Fibroblast of skin of right biceps (primary cell): Measurements from ENCODE around the gene MYO1C.
"Not testable (repeated sequence)": the region's sequence is repeated elsewhere in the genome, so short reads cannot be mapped to it uniquely, and the experiment has no call there.

ENCODE experiments used
- DNase-seq: peaks from one replicate; pipeline ENCODE4 v3.0.0-alpha.2; 2013

The MYO1C gene

DNA sequence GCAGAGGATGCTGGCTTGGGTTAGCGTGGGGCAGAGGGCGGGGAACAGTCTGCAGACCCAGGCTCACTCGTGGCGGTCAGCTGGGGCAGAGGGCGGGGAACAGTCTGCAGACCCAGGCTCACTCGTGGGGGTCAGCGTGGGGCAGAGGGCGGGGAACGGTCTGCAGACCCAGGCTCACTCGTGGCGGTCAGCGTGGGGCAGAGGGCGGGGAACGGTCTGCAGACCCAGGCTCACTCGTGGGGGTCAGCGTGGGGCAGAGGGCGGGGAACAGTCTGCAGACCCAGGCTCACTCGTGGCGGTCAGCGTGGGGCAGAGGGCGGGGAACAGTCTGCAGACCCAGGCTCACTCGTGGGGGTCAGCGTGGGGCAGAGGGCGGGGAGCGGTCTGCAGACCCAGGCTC lies 16.2 kb upstream of the MYO1C start:
- DNase-seq: not testable (repeated sequence)

DNA sequence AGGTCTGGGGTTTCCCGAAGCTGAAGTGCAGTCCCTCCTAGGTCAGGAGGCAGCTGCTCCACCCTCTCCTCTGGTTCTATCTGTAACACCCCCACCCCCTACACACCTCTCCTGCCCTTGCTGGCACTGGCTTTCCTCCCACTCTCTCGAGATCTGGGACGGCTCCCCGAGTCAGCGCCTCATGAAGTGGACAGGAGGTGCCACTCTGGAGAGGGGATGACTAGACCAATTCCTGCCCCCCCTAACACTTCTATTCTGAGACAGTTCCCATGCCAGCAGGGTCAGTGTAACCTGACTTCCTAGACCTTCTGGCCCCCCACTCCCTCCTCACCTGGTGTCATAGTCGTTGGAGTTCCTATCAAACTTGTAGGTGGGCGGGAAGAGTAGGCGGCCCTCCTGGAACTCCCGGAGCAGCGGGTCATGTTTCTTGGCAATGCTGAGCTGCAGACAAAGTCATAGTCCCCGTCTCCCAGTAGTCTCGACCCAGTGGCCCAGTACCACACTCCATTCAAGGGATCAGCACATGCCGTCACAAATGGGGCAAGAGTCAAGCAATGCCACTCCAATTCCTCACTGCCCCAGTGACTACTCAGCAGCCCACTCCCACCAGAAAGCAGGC lies 14.3 kb upstream of the MYO1C start:
- DNase-seq: no peak

GRCh38 chr17:1505586-1505985 lies 13.1 kb upstream of the MYO1C start:
- no peak for DNase-seq

DNA sequence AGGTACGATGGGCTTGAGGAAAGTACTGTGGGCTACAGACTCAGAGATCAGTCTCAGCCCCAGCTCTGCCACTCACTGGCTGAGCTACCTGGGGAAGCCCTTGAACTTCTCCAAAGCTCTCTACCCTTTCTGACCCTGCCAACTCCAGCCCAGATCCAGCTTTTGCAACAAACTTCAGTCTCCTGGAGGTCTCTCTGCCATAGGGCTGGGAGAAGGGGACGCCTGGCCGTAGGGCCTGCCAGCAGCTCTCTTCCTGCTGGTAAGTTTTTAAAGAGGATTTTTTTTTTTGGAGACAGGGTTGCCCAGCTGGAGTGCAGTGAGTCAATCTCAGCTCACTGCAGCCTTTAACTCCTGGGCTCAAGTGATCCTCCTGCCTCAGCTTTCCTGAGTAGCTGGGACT lies 12.4 kb upstream of the MYO1C start:
- no peak for DNase-seq

GRCh38 chr17:1503699-1504098 lies 11.2 kb upstream of the MYO1C start:
- no peak for DNase-seq

GRCh38 chr17:1498869-1499268 lies 6.4 kb upstream of the MYO1C start:
- peak; percentile 36 for DNase-seq

- DNase-seq: no peak
Observed at GRCh38 chr17:1498233-1498632, 5.7 kb upstream of the MYO1C start.

GRCh38 chr17:1497831-1498230 lies 5.3 kb upstream of the MYO1C start:
- no peak for DNase-seq

DNA sequence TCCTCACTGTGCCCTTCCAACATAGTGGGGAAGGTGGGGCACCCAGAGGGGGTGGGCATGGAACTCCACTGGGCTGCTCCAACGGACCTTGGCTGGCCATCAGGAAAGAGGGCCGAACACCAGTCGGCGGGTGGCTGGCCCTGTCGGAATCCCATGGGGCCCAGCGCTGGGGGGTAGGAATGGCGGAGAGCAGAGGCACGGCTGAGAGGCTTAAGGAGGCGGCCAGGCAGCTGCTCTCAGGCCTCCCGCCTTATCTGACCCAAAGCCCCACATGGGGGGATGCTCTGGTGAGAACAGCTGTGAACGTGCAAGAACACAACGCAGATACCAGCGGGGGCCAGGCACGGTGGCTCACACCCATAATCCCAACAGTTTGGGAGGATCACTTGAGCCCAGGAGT lies 4.4 kb upstream of the MYO1C start:
- no peak for DNase-seq

- DNase-seq: no peak
Observed at GRCh38 chr17:1495265-1495989, 2.9 kb upstream of the MYO1C start.

- DNase-seq: no peak
Observed at GRCh38 chr17:1494736-1495253, 2.3 kb upstream of the MYO1C start.

GRCh38 chr17:1494203-1494602 lies 1.7 kb upstream of the MYO1C start:
- no peak for DNase-seq

DNA sequence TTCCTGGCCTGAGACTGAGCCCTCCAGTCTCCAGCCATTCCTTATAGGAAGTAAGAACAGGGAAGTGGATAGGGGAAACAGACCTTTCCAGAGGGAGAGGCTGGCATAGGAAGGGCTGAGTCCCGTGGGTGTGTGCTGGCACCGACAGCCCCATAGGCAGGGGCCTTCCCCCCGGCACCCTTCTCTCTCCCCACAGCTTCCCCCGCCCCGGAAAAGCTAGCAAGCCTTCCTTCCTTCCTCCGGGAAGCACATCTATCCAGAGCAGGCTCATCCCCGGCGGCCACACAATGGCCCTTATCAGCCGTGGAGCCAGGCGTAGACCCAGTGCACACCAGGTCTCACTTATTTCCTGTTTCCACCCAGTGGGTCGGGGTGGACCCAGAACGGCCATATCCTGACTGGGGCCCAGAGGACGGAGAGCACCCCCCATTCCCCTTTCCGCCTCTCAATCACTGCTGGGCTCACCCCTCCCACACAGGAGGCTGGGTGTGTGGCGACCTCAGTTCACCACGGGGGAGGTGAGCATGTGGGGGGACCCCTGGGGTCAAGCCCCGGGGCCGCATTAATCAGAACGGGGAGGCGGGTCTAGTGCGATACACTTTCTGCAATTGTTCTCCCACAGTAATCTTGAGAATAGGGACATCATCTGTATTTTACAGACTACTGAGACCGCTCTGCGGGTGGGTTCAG lies 950 bp upstream of the MYO1C start:
- no peak for DNase-seq

DNA sequence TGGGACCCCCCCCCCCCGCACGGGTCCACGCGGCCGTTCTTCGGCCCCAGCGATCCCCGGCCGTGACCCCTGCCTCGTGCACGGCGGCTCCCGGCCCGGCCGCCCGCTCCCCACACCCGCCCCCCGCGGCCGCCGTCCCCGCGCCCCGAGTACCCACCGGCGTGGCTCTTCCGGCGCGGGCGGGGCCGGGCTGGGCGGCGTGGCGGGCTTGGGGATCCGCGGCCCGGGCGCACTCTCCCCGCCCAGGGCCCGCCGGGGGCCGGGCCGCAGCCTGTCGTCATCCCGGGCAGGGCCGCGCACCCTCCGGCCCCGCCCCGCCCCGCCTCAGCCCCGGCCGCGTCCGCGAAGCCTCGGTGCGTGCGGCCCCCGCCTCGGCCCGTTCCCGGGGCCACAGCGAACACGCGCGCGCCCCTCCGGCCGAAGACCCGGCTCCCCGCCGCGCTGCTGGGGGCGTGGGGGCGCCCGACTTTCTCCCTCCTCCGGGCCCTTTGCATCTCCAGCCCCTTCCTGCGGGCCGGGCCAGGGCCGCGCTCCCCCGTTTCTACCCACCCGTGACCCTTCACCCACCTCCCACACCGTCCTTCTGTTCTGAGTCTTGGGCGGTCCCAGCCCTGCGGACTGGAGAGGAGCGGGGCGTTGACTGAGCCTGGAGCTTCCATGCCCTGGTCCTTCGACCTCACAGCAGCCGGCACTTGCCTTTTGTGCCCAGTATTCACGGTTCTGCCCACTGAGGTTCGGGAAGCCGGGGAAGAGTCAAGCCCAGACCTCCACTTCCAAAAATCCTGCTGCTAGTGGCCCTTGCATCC lies 840 bp downstream of the MYO1C start:
- peak; percentile 59 for DNase-seq

- DNase-seq: peak; percentile 58
Observed at GRCh38 chr17:1490643-1491442, 1.6 kb downstream of the MYO1C start.

- DNase-seq: no peak
Observed at GRCh38 chr17:1488826-1489270, 3.6 kb downstream of the MYO1C start.

GRCh38 chr17:1487939-1488825 lies 4.3 kb downstream of the MYO1C start:
- peak; percentile 92 for DNase-seq

DNA sequence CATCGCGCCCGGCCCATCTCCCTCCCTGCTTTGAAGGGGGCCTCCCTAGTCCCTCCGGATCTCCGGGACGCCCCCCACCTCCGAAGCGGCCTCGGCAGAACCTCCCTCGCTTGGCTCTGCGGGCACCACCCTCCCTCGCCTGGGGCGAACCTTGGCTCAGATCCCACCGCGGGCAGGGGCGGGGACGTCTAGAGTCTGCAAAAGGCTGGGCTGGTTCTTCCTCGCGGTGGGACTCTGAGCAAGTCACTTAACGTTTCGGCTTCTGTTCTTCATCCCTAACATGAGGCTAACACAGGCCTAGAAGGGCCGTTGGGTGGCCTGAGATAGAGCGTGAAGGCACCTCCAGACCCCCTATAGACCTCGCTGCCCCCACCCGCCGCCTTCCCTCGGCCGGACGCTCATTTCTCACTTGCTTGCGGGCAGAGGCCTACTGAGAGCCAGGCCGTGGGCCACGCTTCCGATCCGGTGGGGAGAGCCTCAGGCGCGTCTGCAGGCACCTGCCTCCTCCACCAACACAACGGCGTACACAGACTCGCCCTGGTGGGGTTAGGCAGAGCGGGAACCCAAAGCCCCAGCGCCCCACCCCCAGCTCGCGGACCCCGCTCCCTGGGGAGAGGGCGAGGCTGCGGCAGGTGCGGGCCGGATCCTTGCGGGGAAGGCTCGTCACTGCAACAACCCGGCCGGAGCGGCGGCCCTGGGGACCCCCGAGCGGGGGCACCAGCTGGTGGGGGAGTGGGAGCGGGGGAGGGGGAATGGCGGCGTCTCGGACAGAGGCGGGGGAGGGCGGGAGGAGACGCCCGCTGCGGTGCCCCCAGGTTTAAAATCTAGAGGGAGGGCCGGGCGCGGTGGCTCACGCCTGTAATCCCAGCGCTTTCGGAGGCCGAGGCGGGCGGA lies 5.4 kb downstream of the MYO1C start:
- peak; percentile 65 for DNase-seq

DNA sequence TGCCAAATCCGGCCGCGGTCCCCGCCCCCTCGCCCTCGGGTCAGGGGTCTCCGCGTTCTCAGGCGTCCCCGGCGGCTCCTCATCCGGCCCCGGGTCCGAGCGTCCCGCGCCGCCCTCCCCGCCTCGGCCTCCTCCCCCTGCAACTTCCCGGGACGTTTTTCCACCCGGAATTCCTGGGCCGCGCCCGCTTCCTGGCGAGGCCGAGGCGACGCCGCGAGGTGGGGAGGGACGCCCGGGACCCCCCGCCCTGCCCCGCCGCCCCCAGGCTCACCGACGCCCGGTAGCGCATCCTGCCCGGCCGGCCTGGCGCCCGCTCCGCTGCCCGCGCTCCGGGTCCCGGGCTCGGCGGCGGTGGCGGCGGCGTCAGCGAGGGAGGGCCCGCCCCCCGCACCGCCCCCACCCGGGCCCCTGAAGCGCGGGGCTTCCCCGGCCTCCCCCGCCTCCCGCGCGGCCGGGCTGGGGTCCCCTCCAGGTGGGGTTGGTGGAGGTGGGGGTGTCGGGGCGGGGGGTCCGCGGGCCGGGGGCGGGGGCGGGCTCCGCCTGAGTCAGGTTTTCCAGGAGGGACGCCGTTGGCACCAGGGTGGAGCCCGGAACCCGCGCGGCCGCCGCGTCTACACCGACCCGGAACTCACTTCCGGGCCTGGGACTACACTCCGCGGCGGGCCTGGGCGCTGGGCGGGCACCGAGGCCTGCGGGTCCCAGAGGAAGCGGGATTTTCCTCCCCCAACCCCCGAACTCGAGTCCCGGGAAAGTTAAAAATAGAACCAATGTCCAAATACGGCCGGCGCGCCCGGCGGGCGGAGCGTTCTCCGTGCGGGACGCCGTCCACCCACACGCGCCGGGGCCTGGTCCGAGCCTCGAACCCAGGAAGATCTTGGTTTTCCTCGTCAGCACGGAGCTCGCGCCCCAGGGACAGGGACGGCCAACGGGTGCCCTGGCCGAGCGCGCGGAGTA lies 6.8 kb downstream of the MYO1C start:
- peak; percentile 77 for DNase-seq
